Ishikawa (cell line): Measurements from ENCODE around the gene PTRH1.

Experiments
- EP300 ChIP-seq: IDR thresholded peaks from 2 replicates; pipeline ENCODE4 v1.6.1; 2012; ENCODE audit warnings: borderline replicate concordance
- RAD21 ChIP-seq: IDR thresholded peaks from 2 replicates; pipeline ENCODE4 v1.6.1; 2012; ENCODE audit warnings: low read depth
- TAF1 ChIP-seq: IDR thresholded peaks from 2 replicates; pipeline ENCODE4 v1.6.1; 2012; ENCODE audit warnings: low read depth, mild to moderate bottlenecking
- TCF12 ChIP-seq: IDR thresholded peaks from 2 replicates; pipeline ENCODE4 v1.6.1; 2012; ENCODE audit warnings: low read depth
- TEAD4 ChIP-seq: IDR thresholded peaks from 2 replicates; pipeline ENCODE4 v1.6.1; 2012
- YY1 ChIP-seq: IDR thresholded peaks from 2 replicates; pipeline ENCODE4 v1.6.1; 2012; ENCODE audit warnings: low read depth
- TF ChIP-seq, protein P1 (sequence below): IDR thresholded peaks from 2 replicates; pipeline ENCODE4 v1.6.1; 2012; ENCODE audit warnings: low read depth, mild to moderate bottlenecking

DNA sequence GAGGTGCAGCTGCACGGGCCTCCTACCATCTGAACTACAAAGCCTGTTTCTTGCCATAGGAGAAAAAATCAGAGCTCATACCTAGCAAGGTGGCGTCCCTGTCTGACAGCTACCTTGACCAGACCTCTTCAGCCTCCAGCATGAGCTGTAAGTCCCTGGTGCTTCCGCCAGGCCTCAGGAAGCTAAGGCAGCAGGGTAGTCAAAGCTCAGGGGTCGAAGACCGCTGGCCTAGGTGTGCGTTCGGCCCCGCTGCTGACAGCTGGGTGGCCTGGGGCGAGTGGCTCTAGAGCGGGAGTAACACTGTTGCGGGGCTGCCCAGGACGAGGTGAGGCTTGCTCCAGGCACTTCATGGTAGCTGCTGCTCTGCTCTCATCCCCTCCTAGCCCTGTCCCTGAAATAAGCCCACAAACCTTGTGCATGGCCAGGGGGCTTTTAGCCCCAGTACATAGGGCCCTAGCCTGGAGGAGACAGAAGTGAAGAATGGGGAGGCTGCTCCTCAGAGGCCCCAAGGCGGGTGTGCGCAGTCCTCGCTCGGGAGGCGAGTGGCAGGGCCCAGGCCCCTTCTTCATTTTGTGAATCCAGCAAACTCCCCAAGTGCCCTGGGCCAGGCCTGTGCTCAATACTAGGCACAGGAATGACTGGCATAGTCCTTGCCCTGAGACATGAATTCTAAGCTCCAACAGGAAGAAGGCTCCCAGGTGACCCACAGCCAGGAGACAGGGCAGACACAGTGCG is 14.2 kb upstream of the PTRH1 start:
- TF ChIP-seq EP300, result no peak
- TF ChIP-seq, protein P1, sequence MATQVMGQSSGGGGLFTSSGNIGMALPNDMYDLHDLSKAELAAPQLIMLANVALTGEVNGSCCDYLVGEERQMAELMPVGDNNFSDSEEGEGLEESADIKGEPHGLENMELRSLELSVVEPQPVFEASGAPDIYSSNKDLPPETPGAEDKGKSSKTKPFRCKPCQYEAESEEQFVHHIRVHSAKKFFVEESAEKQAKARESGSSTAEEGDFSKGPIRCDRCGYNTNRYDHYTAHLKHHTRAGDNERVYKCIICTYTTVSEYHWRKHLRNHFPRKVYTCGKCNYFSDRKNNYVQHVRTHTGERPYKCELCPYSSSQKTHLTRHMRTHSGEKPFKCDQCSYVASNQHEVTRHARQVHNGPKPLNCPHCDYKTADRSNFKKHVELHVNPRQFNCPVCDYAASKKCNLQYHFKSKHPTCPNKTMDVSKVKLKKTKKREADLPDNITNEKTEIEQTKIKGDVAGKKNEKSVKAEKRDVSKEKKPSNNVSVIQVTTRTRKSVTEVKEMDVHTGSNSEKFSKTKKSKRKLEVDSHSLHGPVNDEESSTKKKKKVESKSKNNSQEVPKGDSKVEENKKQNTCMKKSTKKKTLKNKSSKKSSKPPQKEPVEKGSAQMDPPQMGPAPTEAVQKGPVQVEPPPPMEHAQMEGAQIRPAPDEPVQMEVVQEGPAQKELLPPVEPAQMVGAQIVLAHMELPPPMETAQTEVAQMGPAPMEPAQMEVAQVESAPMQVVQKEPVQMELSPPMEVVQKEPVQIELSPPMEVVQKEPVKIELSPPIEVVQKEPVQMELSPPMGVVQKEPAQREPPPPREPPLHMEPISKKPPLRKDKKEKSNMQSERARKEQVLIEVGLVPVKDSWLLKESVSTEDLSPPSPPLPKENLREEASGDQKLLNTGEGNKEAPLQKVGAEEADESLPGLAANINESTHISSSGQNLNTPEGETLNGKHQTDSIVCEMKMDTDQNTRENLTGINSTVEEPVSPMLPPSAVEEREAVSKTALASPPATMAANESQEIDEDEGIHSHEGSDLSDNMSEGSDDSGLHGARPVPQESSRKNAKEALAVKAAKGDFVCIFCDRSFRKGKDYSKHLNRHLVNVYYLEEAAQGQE, result no peak
- no peak for TF ChIP-seq TAF1
- TF ChIP-seq RAD21, result no peak
- no peak for TF ChIP-seq TCF12
- no peak for TF ChIP-seq YY1
- no peak for TF ChIP-seq TEAD4
